HG02870 (cell line): Measurements from ENCODE around the gene ADCYAP1.
"Not testable (repeated sequence)": the region's sequence is repeated elsewhere in the genome, so short reads cannot be mapped to it uniquely, and the experiment has no call there.

Experiments used
- ATAC-seq: cut with Tn5 transposase; IDR thresholded peaks from one replicate; pipeline ENCODE4 v1.9.1; 2021; ENCODE audit warnings: mild to moderate bottlenecking, moderate library complexity; ENCODE audit not compliant: unreplicated experiment

Gene ADCYAP1

GRCh38 chr18:904218-905090, at the start of gene ADCYAP1:
ADCYAP1 (plus strand) TSS chr18:904871; CDS start chr18:905387, 516 bp downstream.
- no peak for ATAC-seq

GRCh38 chr18:857986-858385, 46.7 kb upstream of the ADCYAP1 start:
- ATAC-seq: no peak

GRCh38 chr18:864872-865273, 39.8 kb upstream of the ADCYAP1 start:
- ATAC-seq: peak; percentile 96

GRCh38 chr18:867257-867656, 37.4 kb upstream of the ADCYAP1 start:
- no peak for ATAC-seq

- not testable (repeated sequence) for ATAC-seq
These were observed 31.2 kb upstream of the ADCYAP1 start for GRCh38 chr18:873426-873825.

- no peak for ATAC-seq
These were observed 28.8 kb upstream of the ADCYAP1 start for GRCh38 chr18:875912-876311.

GRCh38 chr18:877238-877637, 27.4 kb upstream of the ADCYAP1 start:
- ATAC-seq: no peak

- no peak for ATAC-seq
These were observed 18.6 kb upstream of the ADCYAP1 start for GRCh38 chr18:886076-886475.

- no peak for ATAC-seq
These were observed 17.0 kb upstream of the ADCYAP1 start for GRCh38 chr18:887716-888115.

- no peak for ATAC-seq
These were observed 12.4 kb upstream of the ADCYAP1 start for GRCh38 chr18:892316-892715.

- no peak for ATAC-seq
These were observed 8.4 kb upstream of the ADCYAP1 start for GRCh38 chr18:896315-896714.

- no peak for ATAC-seq
These were observed 2.9 kb upstream of the ADCYAP1 start for GRCh38 chr18:901761-902160.

- ATAC-seq: no peak
These were observed 2.4 kb upstream of the ADCYAP1 start for GRCh38 chr18:902229-902628.

- no peak for ATAC-seq
These were observed 970 bp upstream of the ADCYAP1 start for GRCh38 chr18:903701-904100.

- ATAC-seq: no peak
These were observed 756 bp downstream of the ADCYAP1 start for GRCh38 chr18:905307-905947.

GRCh38 chr18:905948-906415, 1.3 kb downstream of the ADCYAP1 start:
- no peak for ATAC-seq

- no peak for ATAC-seq
These were observed 1.9 kb downstream of the ADCYAP1 start for GRCh38 chr18:906416-907114.

- ATAC-seq: no peak
These were observed 2.6 kb downstream of the ADCYAP1 start for GRCh38 chr18:907115-907884.

- ATAC-seq: no peak
These were observed 3.5 kb downstream of the ADCYAP1 start for GRCh38 chr18:907885-908757.
